HG03571 (cell line): Measurements from ENCODE around the gene PPM1F.
"Not testable (repeated sequence)": the region's sequence is repeated elsewhere in the genome, so short reads cannot be mapped to it uniquely, and the experiment has no call there.

Source experiments
- ATAC-seq: cut with Tn5 transposase; IDR thresholded peaks from one replicate; pipeline ENCODE4 v1.9.1; 2021; ENCODE audit not compliant: unreplicated experiment

Gene PPM1F

GRCh38 chr22:21921729-21922128 is 30.9 kb downstream of the PPM1F start:
- ATAC-seq, result no peak

GRCh38 chr22:21921184-21921721 is 31.4 kb downstream of the PPM1F start:
- no peak for ATAC-seq

GRCh38 chr22:21920341-21921183 is 32.1 kb downstream of the PPM1F start:
- no peak for ATAC-seq

GRCh38 chr22:21919526-21920307 is 32.9 kb downstream of the PPM1F start:
- no peak for ATAC-seq

DNA sequence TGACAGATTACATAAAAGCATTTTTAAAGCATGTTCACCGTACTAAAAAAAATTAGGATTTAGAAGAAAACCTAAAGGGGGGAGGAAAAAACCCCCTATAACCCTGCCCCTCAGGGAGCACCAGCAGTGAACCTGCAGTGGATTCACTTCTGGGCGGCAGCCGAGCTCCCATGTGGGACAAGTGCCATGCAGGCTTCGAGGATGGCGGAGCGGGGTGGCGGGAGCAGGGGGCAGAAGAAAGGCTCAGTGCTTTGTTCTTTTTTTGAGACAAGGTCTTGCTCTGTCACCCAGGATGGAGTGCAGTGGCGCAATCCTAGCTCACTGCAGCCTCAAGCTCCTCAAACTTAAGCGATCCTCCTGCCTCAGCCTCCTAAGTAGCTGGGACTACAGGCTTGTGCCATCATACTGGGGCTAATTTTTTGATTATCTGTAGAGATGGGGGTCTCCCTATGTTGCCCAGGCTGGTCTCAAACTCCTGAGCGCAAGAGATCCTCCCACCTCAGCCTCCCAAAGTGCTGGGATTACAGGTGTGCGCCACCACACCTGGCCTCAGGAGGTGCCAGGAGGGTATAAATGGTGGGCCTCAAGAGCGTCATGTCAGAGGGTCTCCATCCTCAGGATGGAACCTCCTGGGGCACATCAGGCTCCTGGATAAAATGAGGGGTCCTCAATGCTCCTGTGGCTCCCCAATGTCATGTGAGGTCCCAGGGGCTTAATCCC is 34.0 kb downstream of the PPM1F start:
- ATAC-seq, result no peak

- no peak for ATAC-seq
Observed at GRCh38 chr22:21917959-21918261, 34.7 kb downstream of the PPM1F start.

DNA sequence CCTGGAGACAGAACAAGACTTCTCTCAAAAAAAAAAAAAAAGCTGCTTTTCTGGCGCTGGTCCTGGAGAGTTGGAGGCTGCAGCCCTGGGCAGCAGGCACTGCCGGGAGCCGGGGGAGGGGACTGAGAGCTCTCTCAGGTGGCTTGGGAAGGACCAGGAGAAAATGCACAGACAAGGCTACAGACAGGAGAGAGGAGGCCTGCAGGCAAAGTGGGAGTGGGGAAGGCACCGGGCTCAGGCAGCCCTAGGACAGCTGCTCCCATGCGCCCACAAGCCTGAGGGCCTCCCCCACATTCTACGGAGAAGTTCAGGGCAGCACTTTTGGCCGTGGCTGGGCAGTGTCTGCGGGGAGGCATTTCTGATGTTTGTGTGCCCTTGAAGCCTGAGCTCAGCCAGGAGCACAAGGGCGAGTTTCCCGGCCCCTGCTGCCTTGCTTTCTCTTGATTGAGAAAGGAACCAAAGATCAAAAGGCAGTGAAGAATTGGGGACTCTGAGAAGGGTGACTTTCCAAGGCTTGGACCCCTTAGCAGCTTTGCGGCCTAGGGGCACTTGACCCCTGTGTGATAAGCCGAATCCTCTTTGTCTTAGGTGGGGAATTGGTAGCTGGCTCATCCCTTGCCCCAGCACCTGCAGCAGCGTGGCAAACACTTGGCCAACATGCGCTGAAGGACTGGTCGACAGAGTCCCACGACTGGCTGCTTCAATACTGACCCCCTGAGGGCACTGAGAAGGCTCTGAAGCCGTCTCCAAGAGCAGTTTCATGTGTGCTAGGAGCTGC is 35.3 kb downstream of the PPM1F start:
- no peak for ATAC-seq

DNA sequence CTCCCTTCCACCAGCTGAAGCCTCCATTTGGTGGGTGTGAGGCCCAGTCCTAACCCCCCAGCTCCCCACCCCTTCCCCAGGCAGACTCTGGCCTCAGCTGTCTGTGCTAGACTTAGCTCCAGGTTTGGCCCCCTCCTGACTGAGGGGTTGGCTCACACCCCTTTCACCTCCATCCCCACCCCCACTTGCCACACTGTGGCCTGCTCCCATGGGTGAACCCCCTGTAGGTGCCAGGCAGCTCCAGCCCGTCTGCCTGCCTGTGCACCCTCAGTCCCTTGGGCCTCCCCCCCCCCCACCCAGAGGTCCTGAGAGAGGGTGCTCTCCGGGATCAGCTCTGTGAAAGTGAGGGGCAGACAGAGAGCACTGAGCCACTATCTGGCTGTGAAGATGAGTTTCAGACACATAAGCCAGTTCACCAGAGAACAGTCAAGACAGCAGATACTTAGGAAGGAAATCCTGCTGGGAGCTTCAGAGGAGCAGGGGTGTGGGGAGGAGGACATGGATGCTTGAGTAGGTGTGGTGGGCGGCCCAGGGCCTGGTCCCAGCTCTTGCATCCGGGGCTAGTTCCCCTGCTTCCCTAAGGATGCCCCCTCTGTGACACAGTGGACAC is 36.2 kb downstream of the PPM1F start:
- no peak for ATAC-seq

GRCh38 chr22:21915624-21916308 is 36.9 kb downstream of the PPM1F start:
- no peak for ATAC-seq

GRCh38 chr22:21914033-21914642 is 38.5 kb downstream of the PPM1F start:
- not testable (repeated sequence) for ATAC-seq

DNA sequence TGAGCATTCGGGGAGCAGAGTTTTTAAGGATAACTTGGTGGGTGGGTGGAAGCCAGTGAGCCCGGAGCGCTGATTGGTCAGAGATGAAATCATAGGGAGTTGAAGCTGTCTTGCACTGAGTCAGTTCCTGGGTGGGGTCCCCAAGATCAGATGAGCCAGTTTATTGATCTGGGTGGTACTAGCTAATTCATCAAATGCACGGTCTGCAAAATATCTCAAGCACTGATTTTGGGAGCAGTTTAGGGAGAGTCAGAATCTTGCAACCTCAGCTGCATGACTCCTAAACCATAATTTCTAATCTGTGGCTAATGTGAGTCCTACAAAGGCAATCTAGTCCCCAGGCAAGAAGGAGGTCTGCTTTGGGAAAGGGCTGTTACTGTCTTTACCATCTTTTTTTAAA is 42.3 kb downstream of the PPM1F start:
- not testable (repeated sequence) for ATAC-seq

DNA sequence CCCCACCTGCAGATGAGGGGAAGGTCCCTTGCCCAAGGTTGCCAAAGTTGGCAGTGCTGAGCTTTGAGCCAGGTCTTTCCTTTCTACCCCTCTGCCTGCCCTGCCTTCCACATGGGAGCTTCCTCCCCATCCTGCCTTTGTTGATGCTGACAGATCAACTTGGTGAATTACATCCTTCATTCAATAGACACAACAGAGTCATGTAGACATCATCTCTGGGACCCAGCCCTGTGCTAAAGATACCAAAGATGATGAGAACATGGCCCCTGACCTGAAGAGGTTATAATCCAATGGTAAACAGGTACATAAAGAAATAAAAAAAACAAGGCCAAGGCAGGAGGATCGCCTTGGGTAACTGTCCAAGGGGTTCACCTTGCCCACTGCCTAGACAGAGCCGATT is 42.8 kb downstream of the PPM1F start:
- ATAC-seq, result no peak

DNA sequence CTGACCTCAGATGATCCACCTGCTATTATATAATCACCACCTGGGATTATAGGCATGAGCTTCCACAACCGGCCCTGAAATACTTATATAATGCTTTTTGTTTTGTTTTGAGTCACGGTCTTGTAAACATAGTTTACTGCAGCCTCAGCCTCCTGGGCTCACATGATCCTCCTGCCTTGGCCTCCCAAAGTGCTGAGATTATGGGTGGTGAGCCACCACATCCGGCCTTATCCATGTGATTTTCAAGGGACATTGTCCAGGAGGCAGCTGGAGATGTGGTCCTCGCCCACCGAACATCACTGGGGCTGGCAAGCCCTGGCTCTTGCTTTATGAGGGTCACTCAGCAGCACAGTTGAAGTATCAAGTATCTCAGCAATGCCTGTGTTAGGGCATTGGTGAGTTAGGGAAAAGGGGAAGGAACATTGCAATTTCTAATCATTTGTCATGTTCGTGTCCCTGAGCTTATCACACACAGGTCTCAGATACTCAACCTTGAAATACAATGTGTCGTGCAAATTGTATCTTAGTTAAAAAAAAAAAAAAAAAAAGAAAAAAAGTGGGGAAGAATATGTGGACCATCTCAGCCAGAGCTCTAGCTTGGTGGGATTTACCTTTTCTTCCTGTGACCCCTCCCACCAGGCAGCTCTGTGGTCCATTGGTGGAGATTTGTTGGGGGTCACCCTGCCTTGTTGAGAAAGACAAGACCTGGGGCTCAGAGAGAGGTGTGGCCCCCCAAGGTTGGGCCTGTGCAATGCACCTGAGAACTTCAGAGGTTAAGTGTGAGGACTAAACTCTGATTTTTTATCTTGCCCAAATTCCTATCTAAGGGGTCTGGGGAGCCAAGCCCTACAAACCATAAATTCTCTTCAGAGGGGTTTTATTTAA is 44.8 kb downstream of the PPM1F start:
- no peak for ATAC-seq

- not testable (repeated sequence) for ATAC-seq
Observed at GRCh38 chr22:21905234-21905633, 47.4 kb downstream of the PPM1F start.

DNA sequence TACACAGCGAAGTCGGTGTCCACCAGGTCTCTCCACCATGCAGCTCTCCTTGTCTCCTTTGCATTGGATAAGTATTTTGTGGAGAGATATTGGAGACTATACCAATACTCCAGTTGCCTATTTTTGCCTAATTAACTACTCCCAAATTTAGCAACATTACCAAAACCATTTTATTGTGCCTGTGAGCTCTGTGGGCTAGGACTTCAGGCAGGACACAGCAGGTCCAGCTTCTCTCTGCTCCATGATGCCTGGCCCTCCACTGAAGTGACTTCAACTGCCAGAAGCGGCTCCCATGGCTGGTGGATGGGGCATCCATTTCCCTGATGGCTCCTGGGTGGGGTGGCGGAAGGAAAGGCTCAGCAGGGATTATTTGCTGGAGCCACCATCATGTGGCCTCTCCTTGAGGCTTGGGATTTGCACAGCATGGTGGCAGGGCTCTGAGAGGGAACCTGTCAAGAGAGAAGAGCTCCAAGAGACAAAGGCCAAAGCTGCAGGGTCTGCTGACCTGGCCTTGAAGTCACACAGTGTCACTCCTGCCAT is 48.3 kb downstream of the PPM1F start:
- no peak for ATAC-seq

GRCh38 chr22:21903283-21903682 is 49.4 kb downstream of the PPM1F start:
- no peak for ATAC-seq

- ATAC-seq, result no peak
Observed at GRCh38 chr22:21902296-21903087, 50.2 kb downstream of the PPM1F start.
